Measurements from ENCODE around the gene C6orf15.

C6orf15 gene

GRCh38 chr6:31129130-31129529, 16.8 kb upstream of the C6orf15 start:
- DNase-seq: no peak

GRCh38 chr6:31128093-31128676, 15.8 kb upstream of the C6orf15 start:
- peak in 1 of 2 donors; percentile 63 for DNase-seq

- no peak for DNase-seq
Observed at GRCh38 chr6:31126396-31127175, 14.2 kb upstream of the C6orf15 start.

GRCh38 chr6:31125586-31126363, 13.4 kb upstream of the C6orf15 start:
- peak in 1 of 2 donors; percentile 38 for DNase-seq

DNA sequence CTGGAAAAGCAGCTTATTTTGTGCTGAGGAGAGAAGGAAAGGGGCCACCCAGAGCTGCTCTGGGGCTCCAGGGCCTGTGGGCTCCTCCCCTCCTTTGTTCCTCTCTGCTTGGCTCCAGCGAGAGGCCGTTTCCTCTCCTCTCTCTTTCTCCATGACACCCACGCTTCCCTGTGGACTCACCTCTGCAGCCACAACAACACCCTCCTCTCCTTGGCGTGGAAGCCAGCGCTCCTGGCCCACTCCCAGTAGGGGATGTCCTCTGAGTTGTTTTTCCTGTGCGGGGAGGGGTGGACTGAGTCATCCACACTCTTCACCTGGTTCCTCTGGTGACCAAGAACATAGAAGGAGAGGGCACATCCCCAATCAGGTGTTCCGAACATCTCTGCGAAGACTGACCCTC, 12.8 kb upstream of the C6orf15 start:
- no peak for DNase-seq

DNA sequence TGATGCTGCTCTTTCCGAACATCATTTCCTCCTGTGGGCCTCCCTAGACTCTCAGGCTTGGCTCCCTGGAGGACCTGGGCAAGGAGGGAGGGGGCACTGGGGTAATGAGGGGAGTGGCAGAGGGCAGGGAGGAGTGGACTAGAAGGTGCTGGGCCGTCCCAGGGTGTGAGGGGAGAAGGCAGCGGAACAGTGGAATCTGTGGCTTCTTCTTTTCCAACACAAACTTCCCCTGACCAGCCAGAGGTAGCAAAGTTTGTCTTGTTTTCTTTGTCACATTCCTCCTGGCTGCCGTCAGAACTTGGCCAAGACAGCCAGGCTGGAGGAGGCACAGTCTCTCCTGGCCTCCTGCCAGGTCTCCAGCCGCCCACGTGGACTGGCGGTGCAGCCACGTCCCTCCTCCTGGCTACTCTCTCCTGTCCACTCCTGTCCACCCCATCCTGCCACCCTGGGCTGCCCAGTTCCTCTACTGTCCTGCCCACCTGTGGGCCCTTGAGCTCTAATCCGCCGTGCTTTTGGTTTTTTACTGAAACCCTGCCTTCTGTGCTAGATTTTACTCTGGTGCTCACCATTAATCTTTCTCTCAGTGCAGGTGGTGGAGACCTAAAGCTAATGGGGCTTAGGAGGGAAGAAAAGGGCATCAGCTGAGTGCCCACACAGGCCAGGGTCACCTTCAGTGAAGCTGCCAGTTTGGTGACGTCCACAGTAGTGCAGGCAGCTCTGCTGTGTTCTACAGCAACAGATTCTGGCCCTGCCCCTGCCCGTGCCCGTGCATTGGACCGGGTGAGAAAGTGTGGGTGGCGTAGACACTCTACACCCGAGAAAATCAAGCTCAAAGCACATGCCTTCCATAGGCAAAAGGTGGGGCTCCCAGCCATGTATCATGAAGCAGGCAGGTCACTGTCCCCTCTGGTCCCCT, 10.7 kb upstream of the C6orf15 start:
- DNase-seq: peak in 1 of 2 donors; percentile 14

DNA sequence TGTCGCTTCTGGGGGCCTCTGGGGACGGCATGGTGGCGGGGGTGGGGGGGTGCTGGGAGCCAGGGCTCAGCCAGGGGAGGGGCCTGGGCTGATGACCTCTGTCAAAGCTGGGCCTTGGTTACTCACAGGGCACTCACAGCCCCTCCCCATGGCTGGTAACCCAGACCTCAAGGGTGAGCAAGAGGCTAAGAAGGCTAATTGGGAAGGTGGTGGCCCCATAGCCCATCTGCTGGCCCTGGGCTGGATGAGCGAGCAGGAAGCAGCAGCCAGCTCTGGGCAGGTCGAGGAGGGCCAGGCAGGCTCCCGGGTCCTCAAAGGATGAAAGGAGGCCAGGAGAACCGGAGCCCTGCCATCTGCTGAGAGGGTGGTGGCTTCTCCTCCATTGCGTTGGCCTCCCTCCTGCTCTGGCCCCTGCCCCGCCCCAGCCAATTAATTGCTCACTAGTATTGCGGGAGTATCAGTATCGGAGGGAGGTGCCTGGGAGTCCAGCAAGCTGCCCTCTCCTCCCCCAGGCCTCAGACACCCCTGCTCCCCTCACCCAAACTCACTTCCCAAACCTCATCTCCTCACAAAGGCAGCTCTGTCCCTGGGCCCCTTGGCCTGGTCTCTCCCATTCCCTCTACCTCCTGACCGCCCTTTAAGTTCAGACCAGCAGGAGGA, 8.9 kb upstream of the C6orf15 start:
- no peak for DNase-seq

- DNase-seq: no peak
Observed at GRCh38 chr6:31120151-31120915, 8.0 kb upstream of the C6orf15 start, which contains the start of gene CDSN. TSS of gene CDSN (minus strand) at chr6:31120446. CDS start at chr6:31120419, 27 bp downstream.

- DNase-seq: no peak
Observed at GRCh38 chr6:31118178-31118577, 5.8 kb upstream of the C6orf15 start.

DNA sequence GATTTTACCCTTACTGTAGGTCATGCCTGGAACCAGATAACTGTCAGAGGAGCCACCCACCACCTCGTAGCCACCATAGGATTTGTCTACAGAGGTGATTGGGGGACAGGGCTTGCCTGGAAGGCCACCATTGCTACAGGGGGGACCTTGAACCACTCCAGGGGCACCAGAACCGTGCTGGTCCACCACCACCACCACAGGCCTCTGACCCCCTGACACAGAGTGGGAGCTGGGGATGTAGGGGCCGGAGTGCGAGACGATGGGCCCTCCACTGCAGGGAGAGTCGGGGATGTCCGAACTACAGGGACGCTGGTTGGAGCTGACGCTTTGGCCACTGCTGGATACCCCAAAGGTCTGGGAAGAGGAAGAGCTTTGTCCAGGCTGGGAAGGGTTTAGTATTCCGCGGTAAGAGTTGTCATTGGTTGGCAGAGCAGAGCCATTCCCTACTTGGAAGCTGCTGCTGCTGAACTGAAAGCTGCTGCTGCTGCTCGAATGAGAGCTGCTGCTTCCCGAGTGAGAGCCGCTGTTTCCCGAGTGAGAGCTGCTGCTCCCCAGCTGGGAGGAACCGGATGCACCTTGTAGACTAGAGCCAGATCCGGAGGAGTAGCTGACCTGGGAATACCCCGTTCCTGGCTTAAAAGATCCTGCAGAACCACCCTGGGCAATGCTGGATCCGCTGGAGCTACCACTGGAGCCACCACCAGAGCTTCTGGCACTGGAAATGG, 4.4 kb upstream of the C6orf15 start:
- DNase-seq: no peak

- DNase-seq: no peak
Observed at GRCh38 chr6:31115941-31116560, 3.7 kb upstream of the C6orf15 start.

DNA sequence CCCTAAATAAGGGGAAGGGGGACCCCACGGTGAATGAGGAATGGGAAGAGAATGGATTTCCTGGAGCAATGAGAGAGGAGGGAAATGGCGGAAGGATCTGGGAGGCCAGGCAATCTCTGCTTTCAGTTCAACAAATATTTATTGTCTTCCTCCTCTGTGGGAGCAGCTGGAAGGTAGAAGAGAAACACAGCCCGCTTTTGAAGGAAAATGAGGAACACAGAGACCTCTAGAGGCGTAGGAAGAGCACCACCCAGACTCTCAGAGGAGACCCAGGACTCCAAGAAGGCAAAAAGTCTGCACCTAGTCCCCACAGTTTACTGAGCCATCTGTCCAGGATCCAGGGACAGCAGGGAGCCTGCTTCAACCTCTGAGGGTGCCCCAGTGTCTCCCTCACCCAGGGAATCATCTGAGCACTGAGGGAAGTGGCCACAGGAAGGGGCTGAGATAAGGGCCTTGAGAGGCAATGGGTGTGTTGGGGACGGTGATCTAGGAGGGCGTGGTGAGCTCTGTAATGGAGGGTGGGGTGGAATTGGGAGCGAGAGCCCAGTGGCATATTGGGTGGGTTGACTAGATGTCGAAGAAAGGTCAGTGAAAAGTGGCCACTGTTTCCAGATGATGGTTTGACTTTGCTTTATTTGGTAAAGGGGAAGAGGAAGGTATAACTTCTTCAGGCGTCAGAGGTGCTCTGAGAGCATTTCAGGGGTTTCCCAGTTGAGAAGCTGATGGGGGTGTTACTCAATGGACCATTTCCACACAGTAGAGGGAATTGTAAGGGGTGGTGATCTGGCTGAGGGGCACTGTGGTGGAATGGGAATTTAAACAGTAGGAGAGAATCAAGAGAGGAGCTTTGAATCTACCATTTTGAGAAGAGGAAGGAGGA, 2.8 kb upstream of the C6orf15 start:
- DNase-seq: peak in 1 of 2 donors; percentile 31

DNA sequence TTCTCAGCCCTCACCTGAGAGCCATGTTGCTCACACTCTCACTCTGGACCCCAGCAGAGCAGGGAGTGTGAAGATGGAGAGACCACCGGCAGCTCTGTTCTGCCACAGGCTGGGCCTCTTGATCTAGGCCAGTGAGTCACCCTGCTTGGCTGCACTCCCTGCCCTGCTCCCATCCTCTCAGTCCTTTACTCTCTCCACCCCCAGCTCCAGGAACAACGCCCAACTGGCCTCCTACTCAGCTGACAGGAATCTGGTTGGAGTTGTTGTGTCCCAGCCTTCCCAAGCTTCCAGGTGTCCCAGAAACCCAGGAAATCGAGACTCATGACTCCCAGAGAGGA, 2.1 kb upstream of the C6orf15 start, which contains the start of gene PSORS1C1:
TSS of gene PSORS1C1 (plus strand) at position 260 of the 338 bp plus-strand sequence. CDS start 14,833 bp downstream, outside the sequence.
- no peak for DNase-seq

DNA sequence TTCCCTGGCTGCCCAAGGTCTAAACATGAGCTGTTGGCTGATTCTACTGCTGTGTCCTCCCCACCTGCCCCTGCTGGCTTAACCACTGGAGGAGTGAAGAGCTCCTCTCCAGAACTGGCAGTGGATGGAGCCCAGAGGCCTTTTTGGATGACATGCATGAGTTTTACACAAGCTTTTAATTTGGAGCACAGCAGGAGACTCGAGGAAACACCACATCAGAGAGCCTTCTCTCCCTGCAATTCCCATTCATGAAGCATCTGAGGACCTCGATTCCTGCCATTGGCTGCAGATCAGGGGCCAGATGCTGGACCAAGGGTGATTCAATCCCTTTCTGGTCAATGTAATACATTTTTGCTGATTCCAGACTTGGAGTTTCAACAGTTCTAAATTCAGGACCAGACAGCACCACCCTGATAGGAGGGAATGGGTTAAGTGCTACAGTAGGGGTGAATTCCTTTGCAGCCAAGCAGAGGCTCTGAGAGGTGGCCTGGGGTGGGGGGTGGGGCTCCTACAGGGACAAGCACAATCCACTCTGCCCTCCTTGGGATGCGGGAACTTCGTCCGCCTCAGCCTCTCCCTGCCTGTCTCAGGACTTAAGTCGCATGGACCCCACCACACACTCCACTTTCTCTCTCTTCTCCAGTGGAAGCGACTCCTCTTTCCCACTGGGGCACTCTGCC, 1.6 kb upstream of the C6orf15 start:
- no peak for DNase-seq

GRCh38 chr6:31111712-31112111, 663 bp downstream of the C6orf15 start:
- no peak for DNase-seq

DNA sequence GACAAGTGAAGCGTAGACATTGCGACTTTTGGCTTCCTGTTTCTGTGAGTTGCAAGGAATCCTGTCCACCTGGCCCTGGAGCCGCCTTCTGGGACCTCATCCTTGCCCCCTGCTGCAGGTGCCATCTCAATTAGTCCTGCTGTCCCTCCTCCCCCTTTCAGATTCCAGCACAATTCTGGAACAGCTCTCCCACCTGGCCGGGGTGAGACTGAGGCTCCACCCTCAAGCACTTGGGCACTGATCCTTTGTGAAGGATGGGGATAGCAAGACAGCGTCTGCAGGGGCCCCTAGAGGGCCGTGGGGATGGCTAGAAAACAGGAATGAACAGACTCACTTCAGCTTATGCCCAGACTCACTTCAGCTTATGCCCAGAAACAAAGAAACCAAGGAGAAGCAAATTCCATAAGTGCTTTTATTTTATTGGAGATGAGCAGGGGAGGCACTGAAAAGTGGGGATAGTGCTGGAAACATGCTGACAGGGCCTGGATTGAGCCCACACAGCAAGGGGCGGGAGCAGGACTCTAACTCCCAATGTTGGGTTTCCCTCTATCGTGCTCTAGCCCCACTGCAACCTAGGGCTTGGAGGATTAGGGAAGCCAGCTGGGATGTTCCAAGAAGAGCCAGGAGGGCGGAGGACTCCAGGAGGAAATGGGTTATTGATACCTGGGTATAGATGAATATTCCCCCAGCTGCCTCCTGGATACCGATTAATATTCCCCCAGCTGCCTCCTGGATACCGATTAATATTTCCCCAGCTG, 1.4 kb downstream of the C6orf15 start:
- no peak for DNase-seq

- DNase-seq: no peak
Observed at GRCh38 chr6:31107052-31107451, 5.3 kb downstream of the C6orf15 start.

DNA sequence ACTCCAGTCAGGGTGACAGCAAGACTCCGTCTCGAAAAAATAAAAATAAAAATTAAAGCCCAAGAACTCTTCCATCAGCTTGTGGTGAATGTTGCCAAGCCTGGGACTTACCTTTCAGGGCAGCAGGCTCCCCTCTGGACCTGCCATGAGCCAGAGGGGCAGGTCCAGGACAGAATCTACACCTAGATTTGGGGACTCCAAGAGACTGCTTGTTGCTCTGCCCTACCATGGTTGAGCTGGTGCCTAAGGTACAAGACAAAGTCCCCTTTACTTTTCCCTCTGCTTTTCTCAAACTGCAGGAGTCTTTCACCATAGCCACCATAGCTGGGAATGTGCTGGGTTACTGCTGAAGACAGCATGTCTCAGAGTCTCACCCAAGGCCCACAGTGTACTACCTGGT, 9.2 kb downstream of the C6orf15 start:
- DNase-seq: no peak
